ENCODE measurements around the gene LSP1. TPM values are rescaled to one million over a fixed set of nuclear protein-coding genes. Genes with fewer than 3 reads are reported as not detected.
A peak's percentile ranks its signal among the peaks of the same experiment; 100 is the strongest.

LSP1 gene
- total and polyA plus RNA-seq, 2 of the 13 experiments (the other 11 are each of a cell fraction or from before 2014, with no cell fraction given): 0.59 to 1.00 TPM

DNA sequence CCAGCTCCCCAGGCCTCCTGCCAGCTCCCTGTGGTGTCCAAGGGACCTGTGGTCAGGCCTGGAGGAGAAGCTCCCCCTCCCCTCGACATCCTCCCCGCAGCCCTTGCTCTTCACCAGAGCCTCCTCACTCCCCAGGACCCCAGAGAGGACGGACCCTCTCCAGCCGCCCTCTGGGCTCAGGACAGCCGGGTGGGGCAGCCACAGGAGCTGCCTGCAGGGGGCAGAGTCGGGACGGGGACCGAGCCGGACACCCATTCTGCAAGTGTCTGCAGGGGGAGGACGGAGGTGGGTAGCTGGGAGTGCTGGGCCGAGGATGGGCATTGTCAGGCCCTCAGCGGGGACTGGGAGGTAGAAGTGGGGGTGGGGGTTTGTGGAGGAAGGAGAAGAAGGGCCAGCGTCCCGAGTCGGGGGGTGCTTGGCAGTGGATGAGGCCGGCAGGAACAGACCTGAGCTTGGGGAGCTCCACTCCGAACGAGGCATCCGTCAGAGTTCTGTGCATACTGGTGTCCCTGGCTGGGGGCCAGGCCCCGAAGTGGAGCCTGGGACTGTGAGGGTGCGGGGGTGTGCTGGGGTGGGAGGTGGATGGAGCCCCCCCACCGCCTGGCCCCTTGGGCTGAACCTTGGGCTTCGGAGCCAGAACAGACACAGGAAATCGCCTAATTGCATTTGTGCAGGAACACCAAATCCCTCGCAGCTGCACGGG lies 23.6 kb downstream of the LSP1 start (continued):
- peak; percentile 65 for TF ChIP-seq ZNF687 (CRISPR knock-in tag; IDR thresholded peaks at IDR 0.05)
- 0 out of 2 replicates have a peak, but pooled peaks have one; percentile 43 for TF ChIP-seq HNF1B (CRISPR knock-in tag; IDR thresholded peaks at IDR 0.05)
- peak; percentile 23 for TF ChIP-seq TEAD3 (CRISPR knock-in tag; optimal IDR thresholded peaks at IDR 0.05; ENCODE audit: borderline replicate concordance)
- TF ChIP-seq KDM3A (CRISPR knock-in tag; IDR thresholded peaks at IDR 0.05; ENCODE audit: low read depth): 0 out of 2 replicates have a peak, but pooled peaks have one; percentile 10
- TF ChIP-seq PATZ1 (CRISPR knock-in tag; IDR thresholded peaks at IDR 0.05): no peak
- peak; percentile 56; the same call in 1 of the 2 replicates for TF ChIP-seq ZSCAN25 (CRISPR knock-in tag; IDR thresholded peaks at IDR 0.05)
- TF ChIP-seq XRCC5 (optimal IDR thresholded peaks at IDR 0.05; ENCODE audit: low read length): peak; percentile 62

Data from HepG2 (cell line).